Activated CD8-positive, alpha-beta T cell treated with anti-CD3 and anti-CD28 coated beads, Interleukin-2, amount 10 ng/mL, durations not matched to agents 7 days and 5 days (primary cell): Measurements from ENCODE around the gene COL9A3. TPM values are rescaled to one million over a fixed set of nuclear protein-coding genes. Genes with fewer than 3 reads are reported as not detected.
A peak's percentile ranks its signal among the peaks of the same experiment; 100 is the strongest.

ENCODE experiments used
- ATAC-seq: fragments of 150-1000 bp; cut with Tn5 transposase; one replicate; pipeline ENCODE4 v1.10.0; 2021; ENCODE audit warnings: moderate library complexity
- CTCF ChIA-PET: fragments of 350-600 bp; sonication (Branson Sonifier 250); formaldehyde crosslinking; loops from one replicate; lab custom pipeline; 2021; ENCODE audit warnings: antibody characterized with exemption; lab: Charles Lee
- POLR2A ChIA-PET: fragments of 350-600 bp; sonication (Branson Sonifier 250); formaldehyde crosslinking; loops from one replicate; lab custom pipeline; 2021; ENCODE audit warnings: antibody characterized with exemption; lab: Charles Lee
- DNase-seq: peaks from one replicate; pipeline ENCODE4 v3.0.0-alpha.2; 2020
- H3K27ac Mint-ChIP-seq: one replicate; pipeline ENCODE4 v1.8.0; 2021; ENCODE audit warnings: mild to moderate bottlenecking, mixed read lengths
- H3K27me3 Mint-ChIP-seq: one replicate; pipeline ENCODE4 v1.8.0; 2021; ENCODE audit warnings: low read depth, mixed read lengths
- H3K36me3 Mint-ChIP-seq: one replicate; pipeline ENCODE4 v1.8.0; 2021; ENCODE audit warnings: low read depth, mixed read lengths
- H3K4me1 Mint-ChIP-seq: one replicate; pipeline ENCODE4 v1.8.0; 2021; ENCODE audit warnings: low read depth, mixed read lengths
- H3K4me3 Mint-ChIP-seq: one replicate; pipeline ENCODE4 v1.8.0; 2021; ENCODE audit warnings: mild to moderate bottlenecking, mixed read lengths
- H3K9me3 Mint-ChIP-seq: one replicate; pipeline ENCODE4 v1.8.0; 2022; ENCODE audit warnings: mixed read lengths; ENCODE audit not compliant: insufficient read depth
- total RNA-seq, 2 experiments: library from RNA; stranded (reverse); gene quantifications; one replicate each; pipeline ENCODE4 v1.2.3, GENCODE V29; 2021

COL9A3 gene
- total RNA-seq, 2 experiments from 2014 or later = not detected

- peak overlapping the region; percentile 82 for H3K4me3 Mint-ChIP-seq
- peak overlapping the region; percentile 39 for H3K27ac Mint-ChIP-seq
- no peaks in the 10 kb centered on the region for H3K9me3 Mint-ChIP-seq
- POLR2A ChIA-PET = no interaction called here
- CTCF ChIA-PET = interaction anchor here (1.5 to 2.6 kb wide), 4 partner anchors 10 to 66 kb away, joined by 3 to 18 read pairs (median 6); partner anchors contain the start of gene MRGBP
- DNase-seq (no peak), ATAC-seq (no peak)
- H3K36me3 Mint-ChIP-seq = peaks cover 21% of the 10 kb centered on the region
- H3K4me1 Mint-ChIP-seq = peaks cover 35% of the 10 kb centered on the region
- no peaks in the 10 kb centered on the region for H3K27me3 Mint-ChIP-seq
Observed at GRCh38 chr20:62806383-62807050, 10.3 kb upstream of the COL9A3 start.

GRCh38 chr20:62807444-62808210, 9.2 kb upstream of the COL9A3 start:
- Mint-ChIP-seq H3K27me3 (no peaks in the 10 kb centered on the region), H3K36me3 (peaks cover 28% of the 10 kb centered on the region), H3K9me3 (no peaks in the 10 kb centered on the region), H3K27ac (no peak overlapping the region), H3K4me1 (peaks cover 35% of the 10 kb centered on the region), H3K4me3 (no peak overlapping the region)
- no peak for ATAC-seq
- DNase-seq = no peak
- ChIA-PET POLR2A (interaction anchor here (0.6 to 1.4 kb wide), 4 partner anchors 11 to 169 kb away, joined by 3 to 5 read pairs (median 3); partner anchors contain the start of gene MRGBP), CTCF (interaction anchor here (1.0 to 2.6 kb wide), 25 partner anchors 9 to 502 kb away, joined by 3 to 18 read pairs (median 6); partner anchors contain the start of genes COL9A3, MRGBP and TCFL5)

GRCh38 chr20:62808211-62808865, 8.5 kb upstream of the COL9A3 start:
- H3K4me1 Mint-ChIP-seq = peaks cover 31% of the 10 kb centered on the region
- POLR2A ChIA-PET = interaction anchor here (0.6 to 1.4 kb wide), 4 partner anchors 14 to 191 kb away, joined by 3 to 5 read pairs (median 3); no protein-coding TSS in a partner anchor
- ATAC-seq (peak; percentile 50), DNase-seq (peak; percentile 80)
- H3K9me3 Mint-ChIP-seq = no peaks in the 10 kb centered on the region
- H3K36me3 Mint-ChIP-seq = peaks cover 30% of the 10 kb centered on the region
- H3K27ac Mint-ChIP-seq = no peak overlapping the region
- H3K4me3 Mint-ChIP-seq = peak overlapping the region; percentile 29
- H3K27me3 Mint-ChIP-seq = no peaks in the 10 kb centered on the region
- CTCF ChIA-PET = interaction anchor here (0.7 to 2.6 kb wide), 31 partner anchors 9 to 503 kb away, joined by 3 to 18 read pairs (median 5); partner anchors contain the start of genes COL9A3, MRGBP and TCFL5

GRCh38 chr20:62809530-62810428, 7.1 kb upstream of the COL9A3 start:
- Mint-ChIP-seq H3K4me1 (peaks cover 21% of the 10 kb centered on the region), H3K4me3 (no peak overlapping the region), H3K36me3 (peaks cover 30% of the 10 kb centered on the region), H3K9me3 (no peaks in the 10 kb centered on the region), H3K27me3 (peaks cover 2% of the 10 kb centered on the region), H3K27ac (no peak overlapping the region)
- no peak for ATAC-seq
- no peak for DNase-seq
- POLR2A ChIA-PET = interaction anchor here (1.1 kb wide), 1 partner anchor 24 kb away, joined by 3 read pairs; no protein-coding TSS in a partner anchor
- CTCF ChIA-PET = interaction anchor here (1.1 to 2.6 kb wide), 4 partner anchors 10 to 193 kb away, joined by 3 to 18 read pairs (median 9); partner anchors contain the start of gene MRGBP

GRCh38 chr20:62811320-62811719, 5.5 kb upstream of the COL9A3 start:
- DNase-seq (no peak), ATAC-seq (no peak)
- H3K36me3 Mint-ChIP-seq = peaks cover 30% of the 10 kb centered on the region
- ChIA-PET CTCF (interaction anchor here (0.7 to 0.8 kb wide), 2 partner anchors 17 to 165 kb away, joined by 3 read pairs; no protein-coding TSS in a partner anchor), POLR2A (no interaction called here)
- peaks cover 19% of the 10 kb centered on the region for H3K4me1 Mint-ChIP-seq
- no peak overlapping the region for H3K27ac Mint-ChIP-seq
- no peak overlapping the region for H3K4me3 Mint-ChIP-seq
- H3K9me3 Mint-ChIP-seq = no peaks in the 10 kb centered on the region
- H3K27me3 Mint-ChIP-seq = peaks cover 14% of the 10 kb centered on the region

- Mint-ChIP-seq H3K4me1 (peaks cover 15% of the 10 kb centered on the region), H3K9me3 (no peaks in the 10 kb centered on the region), H3K27me3 (peaks cover 16% of the 10 kb centered on the region), H3K27ac (no peak overlapping the region), H3K36me3 (peaks cover 27% of the 10 kb centered on the region), H3K4me3 (no peak overlapping the region)
- ATAC-seq = no peak
- ChIA-PET CTCF (interaction anchor here (0.7 to 1.1 kb wide), 3 partner anchors 17 to 164 kb away, joined by 3 read pairs; no protein-coding TSS in a partner anchor), POLR2A (no interaction called here)
- DNase-seq = no peak
Observed at GRCh38 chr20:62811720-62812119, 5.1 kb upstream of the COL9A3 start.

- ATAC-seq = no peak
- Mint-ChIP-seq H3K27me3 (peaks cover 16% of the 10 kb centered on the region), H3K27ac (no peak overlapping the region), H3K4me1 (peaks cover 12% of the 10 kb centered on the region), H3K4me3 (no peak overlapping the region), H3K9me3 (no peaks in the 10 kb centered on the region), H3K36me3 (peaks cover 27% of the 10 kb centered on the region)
- ChIA-PET POLR2A (no interaction called here), CTCF (interaction anchor here (1.1 kb wide), 1 partner anchor 21 kb away, joined by 3 read pairs; no protein-coding TSS in a partner anchor)
- no peak for DNase-seq
Observed at GRCh38 chr20:62812181-62812906, 4.5 kb upstream of the COL9A3 start.

GRCh38 chr20:62812907-62813200, 4.0 kb upstream of the COL9A3 start:
- Mint-ChIP-seq H3K4me3 (no peak overlapping the region), H3K27me3 (peaks cover 19% of the 10 kb centered on the region), H3K36me3 (peaks cover 27% of the 10 kb centered on the region), H3K9me3 (no peaks in the 10 kb centered on the region), H3K4me1 (peaks cover 8% of the 10 kb centered on the region), H3K27ac (no peak overlapping the region)
- CTCF ChIA-PET = interaction anchor here (1.1 kb wide), 1 partner anchor 22 kb away, joined by 3 read pairs; no protein-coding TSS in a partner anchor
- DNase-seq (no peak), ATAC-seq (no peak)
- POLR2A ChIA-PET = no interaction called here

- CTCF ChIA-PET = no interaction called here
- POLR2A ChIA-PET = interaction anchor here (0.5 kb wide), 1 partner anchor 1168 kb away, joined by 3 read pairs; no protein-coding TSS in a partner anchor
- no peak for ATAC-seq
- H3K4me1 Mint-ChIP-seq = peaks cover 4% of the 10 kb centered on the region
- H3K9me3 Mint-ChIP-seq = no peaks in the 10 kb centered on the region
- H3K4me3 Mint-ChIP-seq = no peak overlapping the region
- H3K36me3 Mint-ChIP-seq = peaks cover 22% of the 10 kb centered on the region
- DNase-seq = no peak
- no peak overlapping the region for H3K27ac Mint-ChIP-seq
- peaks cover 25% of the 10 kb centered on the region for H3K27me3 Mint-ChIP-seq
Observed at GRCh38 chr20:62813588-62813987, 3.3 kb upstream of the COL9A3 start.

- H3K4me3 Mint-ChIP-seq = no peak overlapping the region
- H3K27ac Mint-ChIP-seq = no peak overlapping the region
- peaks cover 4% of the 10 kb centered on the region for H3K4me1 Mint-ChIP-seq
- peaks cover 20% of the 10 kb centered on the region for H3K36me3 Mint-ChIP-seq
- POLR2A ChIA-PET = interaction anchor here (0.5 to 1.5 kb wide), 2 partner anchors 47 to 1168 kb away, joined by 3 read pairs; partner anchors contain the start of gene TCFL5
- ATAC-seq (no peak), DNase-seq (no peak)
- no peaks in the 10 kb centered on the region for H3K9me3 Mint-ChIP-seq
- CTCF ChIA-PET = no interaction called here
- H3K27me3 Mint-ChIP-seq = peaks cover 25% of the 10 kb centered on the region
Observed at GRCh38 chr20:62814060-62814708, 2.7 kb upstream of the COL9A3 start.
